Loucy (cell line): ENCODE results near the gene PLEKHA6.

ENCODE experiments used
- EZH2phosphoT487 ChIP-seq: fragments of 200-600 bp; IDR thresholded peaks from 2 replicates; pipeline ENCODE4 v1.6.1; 2018; ENCODE audit warnings: antibody characterized with exemption, mild to moderate bottlenecking, moderate library complexity, borderline replicate concordance
- TF ChIP-seq, protein P1 (sequence below): fragments of 200-600 bp; sonication (generic); conservative IDR thresholded peaks from 2 replicates; pipeline ENCODE4 v1.5.1; 2014; ENCODE audit warnings: mild to moderate bottlenecking, antibody characterized with exemption, low read length

DNA sequence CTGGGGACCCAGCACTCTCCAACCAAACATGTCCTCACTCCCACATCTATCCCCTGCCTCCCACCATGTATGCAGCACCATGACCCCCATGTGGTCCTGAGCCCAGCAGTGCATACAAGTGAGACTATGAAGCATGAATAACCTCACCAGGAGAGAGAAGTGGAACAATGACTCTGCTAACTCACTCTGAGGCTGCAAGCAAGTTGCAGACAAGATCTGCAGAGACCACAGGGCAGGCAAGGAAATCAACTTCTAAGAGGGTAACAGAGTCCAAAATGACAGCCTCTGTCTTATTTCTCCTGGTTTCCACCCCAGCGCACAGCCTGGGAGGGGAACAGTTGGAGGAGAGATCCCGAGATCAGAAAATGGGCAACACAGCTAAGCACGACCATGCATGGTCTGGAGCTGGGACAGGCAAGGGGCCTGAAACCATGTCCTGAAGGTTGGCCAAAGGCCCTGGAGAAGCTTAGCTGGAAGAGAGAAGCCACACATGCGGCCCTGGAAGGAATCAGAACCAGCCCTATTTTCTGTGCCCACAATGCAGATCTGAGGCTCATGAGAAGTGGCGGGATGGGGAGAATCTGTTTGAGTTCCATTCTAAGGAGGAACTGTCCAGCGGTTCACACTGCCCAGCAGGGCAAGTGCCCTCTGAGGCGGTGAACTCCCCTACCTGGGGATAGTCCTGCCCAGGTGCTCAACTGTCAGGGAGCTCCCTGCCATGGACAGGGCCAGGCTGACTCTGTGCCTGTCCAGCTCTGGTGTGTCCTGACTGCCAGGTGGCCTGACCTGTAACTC, 181.0 kb downstream of the PLEKHA6 start:
- TF ChIP-seq, protein P1, sequence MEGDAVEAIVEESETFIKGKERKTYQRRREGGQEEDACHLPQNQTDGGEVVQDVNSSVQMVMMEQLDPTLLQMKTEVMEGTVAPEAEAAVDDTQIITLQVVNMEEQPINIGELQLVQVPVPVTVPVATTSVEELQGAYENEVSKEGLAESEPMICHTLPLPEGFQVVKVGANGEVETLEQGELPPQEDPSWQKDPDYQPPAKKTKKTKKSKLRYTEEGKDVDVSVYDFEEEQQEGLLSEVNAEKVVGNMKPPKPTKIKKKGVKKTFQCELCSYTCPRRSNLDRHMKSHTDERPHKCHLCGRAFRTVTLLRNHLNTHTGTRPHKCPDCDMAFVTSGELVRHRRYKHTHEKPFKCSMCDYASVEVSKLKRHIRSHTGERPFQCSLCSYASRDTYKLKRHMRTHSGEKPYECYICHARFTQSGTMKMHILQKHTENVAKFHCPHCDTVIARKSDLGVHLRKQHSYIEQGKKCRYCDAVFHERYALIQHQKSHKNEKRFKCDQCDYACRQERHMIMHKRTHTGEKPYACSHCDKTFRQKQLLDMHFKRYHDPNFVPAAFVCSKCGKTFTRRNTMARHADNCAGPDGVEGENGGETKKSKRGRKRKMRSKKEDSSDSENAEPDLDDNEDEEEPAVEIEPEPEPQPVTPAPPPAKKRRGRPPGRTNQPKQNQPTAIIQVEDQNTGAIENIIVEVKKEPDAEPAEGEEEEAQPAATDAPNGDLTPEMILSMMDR: no peak
- no peak for TF ChIP-seq EZH2phosphoT487
